OCI-LY3 (cell line): ENCODE data around the gene DCAKD.

Experiments used
- H2AFZ ChIP-seq: fragments of 200-600, 300-600 bp; shearing (Covaris generic); 2 replicates; pipeline ENCODE4 v1.6.0; 2014; ENCODE audit warnings: antibody characterized with exemption, low read depth, low read length
- H3K27ac ChIP-seq: fragments of 200-600, 300-600 bp; sonication (generic); 2 replicates; pipeline ENCODE4 v1.5.1; 2014; ENCODE audit warnings: mild to moderate bottlenecking, low read length, moderate library complexity, mixed read lengths
- H3K27me3 ChIP-seq: fragments of 200-600, 300-600 bp; sonication (generic); 2 replicates; pipeline ENCODE4 v1.6.1; 2014; ENCODE audit warnings: low read depth, low read length, mixed read lengths
- H3K36me3 ChIP-seq: fragments of 200-600, 300-600 bp; sonication (generic); replicated peaks from 2 replicates; pipeline ENCODE3; 2014; ENCODE audit warnings: low read depth, low read length, mixed read lengths
- H3K4me1 ChIP-seq: fragments of 300-600, 200-600 bp; sonication (generic); 2 replicates; pipeline ENCODE4 v1.6.1; 2014; ENCODE audit warnings: low read length, mixed read lengths
- H3K4me2 ChIP-seq: fragments of 200-600, 300-600 bp; sonication (generic); 2 replicates; pipeline ENCODE4 v1.6.1; 2014; ENCODE audit warnings: low read length, mixed read lengths
- H3K4me3 ChIP-seq: fragments of 300-600, 200-600 bp; sonication (generic); 2 replicates; pipeline ENCODE4 v1.5.1; 2014; ENCODE audit warnings: antibody characterized with exemption, mild to moderate bottlenecking, low read length, moderate library complexity
- H3K79me2 ChIP-seq: fragments of 300-600, 200-600 bp; shearing (Covaris generic); 2 replicates; pipeline ENCODE4 v1.6.1; 2014; ENCODE audit warnings: mild to moderate bottlenecking, low read length, mixed read lengths
- H3K9ac ChIP-seq: fragments of 300-600, 200-600 bp; shearing (Covaris generic); 2 replicates; pipeline ENCODE4 v1.6.0; 2014; ENCODE audit warnings: mild to moderate bottlenecking, low read length, moderate library complexity
- H3K9me3 ChIP-seq: fragments of 200-600, 300-600 bp; shearing (Covaris generic); 2 replicates; pipeline ENCODE4 v1.6.1; 2014; ENCODE audit warnings: low read length, mixed read lengths; ENCODE audit not compliant: insufficient read depth
- H4K20me1 ChIP-seq: fragments of 200-600, 300-600 bp; sonication (generic); 2 replicates; pipeline ENCODE4 v1.6.1; 2016; ENCODE audit warnings: low read length, mixed read lengths; ENCODE audit not compliant: insufficient read depth
- CTCF ChIP-seq: fragments of 200-600, 300-600 bp; sonication (generic); IDR thresholded peaks from 2 replicates; pipeline ENCODE4 v1.5.1; 2014; ENCODE audit warnings: antibody characterized with exemption, low read length, low read depth
- EZH2phosphoT487 ChIP-seq: fragments of 200-600 bp; shearing (Covaris generic); IDR thresholded peaks from 2 replicates; pipeline ENCODE4 v1.6.1; 2018; ENCODE audit warnings: antibody characterized with exemption, mixed run types, low read depth

Gene DCAKD

GRCh38 chr17:44983563-44983962 is 67.9 kb downstream of the DCAKD start:
- Histone ChIP-seq H2AFZ (no peak overlapping the region), H3K79me2 (no peaks in the 10 kb centered on the region), H3K4me3 (no peak overlapping the region), H3K4me1 (peaks cover 12% of the 10 kb centered on the region; the same call in 1 of the 2 replicates), H3K27me3 (peaks cover 27% of the 10 kb centered on the region), H3K4me2 (no peak overlapping the region), H4K20me1 (no peaks in the 10 kb centered on the region), H3K27ac (no peak overlapping the region), H3K36me3 (no peaks in the 10 kb centered on the region), H3K9me3 (no peaks in the 10 kb centered on the region), H3K9ac (no peak overlapping the region)
- TF ChIP-seq EZH2phosphoT487 (no peak), CTCF (no peak)

GRCh38 chr17:44982113-44982702 is 69.2 kb downstream of the DCAKD start:
- no peaks in the 10 kb centered on the region for H3K36me3 ChIP-seq
- no peaks in the 10 kb centered on the region for H3K9me3 ChIP-seq
- H3K79me2 ChIP-seq = no peaks in the 10 kb centered on the region
- H3K4me3 ChIP-seq = no peak overlapping the region
- H3K4me2 ChIP-seq = no peak overlapping the region
- H3K4me1 ChIP-seq = peaks cover 8% of the 10 kb centered on the region; the same call in 1 of the 2 replicates
- peaks cover 33% of the 10 kb centered on the region for H3K27me3 ChIP-seq
- no peaks in the 10 kb centered on the region for H4K20me1 ChIP-seq
- TF ChIP-seq EZH2phosphoT487 = no peak
- TF ChIP-seq CTCF = no peak
- no peak overlapping the region for H2AFZ ChIP-seq
- no peak overlapping the region for H3K27ac ChIP-seq
- no peak overlapping the region for H3K9ac ChIP-seq

GRCh38 chr17:44981221-44981968 is 70.0 kb downstream of the DCAKD start:
- Histone ChIP-seq H3K4me3 (no peak overlapping the region), H3K4me2 (no peak overlapping the region), H2AFZ (no peak overlapping the region), H3K79me2 (no peaks in the 10 kb centered on the region), H3K9ac (no peak overlapping the region), H3K4me1 (peaks cover 8% of the 10 kb centered on the region; the same call in 1 of the 2 replicates), H4K20me1 (no peaks in the 10 kb centered on the region), H3K27ac (no peak overlapping the region), H3K27me3 (peaks cover 39% of the 10 kb centered on the region), H3K36me3 (no peaks in the 10 kb centered on the region), H3K9me3 (no peaks in the 10 kb centered on the region)
- no peak for TF ChIP-seq CTCF
- no peak for TF ChIP-seq EZH2phosphoT487

- no peaks in the 10 kb centered on the region for H3K79me2 ChIP-seq
These were observed 71.9 kb downstream of the DCAKD start for GRCh38 chr17:44979426-44979995.

More at GRCh38 chr17:44979426-44979995, 71.9 kb downstream of the DCAKD start:
- H2AFZ ChIP-seq = no peak overlapping the region
- peaks cover 8% of the 10 kb centered on the region; the same call in 1 of the 2 replicates for H3K4me1 ChIP-seq
- H3K4me2 ChIP-seq = no peak overlapping the region
- H3K9ac ChIP-seq = no peak overlapping the region
- H3K27me3 ChIP-seq = peaks cover 41% of the 10 kb centered on the region
- H3K9me3 ChIP-seq = no peaks in the 10 kb centered on the region
- H4K20me1 ChIP-seq = no peaks in the 10 kb centered on the region
- H3K27ac ChIP-seq = no peak overlapping the region
- H3K36me3 ChIP-seq = no peaks in the 10 kb centered on the region
- H3K4me3 ChIP-seq = no peak overlapping the region
- no peak for TF ChIP-seq CTCF
- no peak for TF ChIP-seq EZH2phosphoT487
